Neural progenitor cell (in vitro differentiated cells): ENCODE data around the gene PCNX2.

Experiments
- CTCF ChIP-seq: fragments of 200-600 bp; sonication (generic); IDR thresholded peaks from 2 replicates; pipeline ENCODE4 v1.5.1; 2017; ENCODE audit warnings: antibody characterized with exemption, mild to moderate bottlenecking
- EZH2 ChIP-seq: fragments of 200-600 bp; sonication (generic); IDR thresholded peaks from 2 replicates; pipeline ENCODE4 v1.6.1; 2017; ENCODE audit warnings: antibody characterized with exemption, mild to moderate bottlenecking, moderate library complexity
- EZH2phosphoT487 ChIP-seq: fragments of 200-600 bp; sonication (generic); IDR thresholded peaks from 2 replicates; pipeline ENCODE4 v1.6.1; 2017; ENCODE audit warnings: antibody characterized with exemption

- TF ChIP-seq CTCF (no peak), EZH2 (no peak), EZH2phosphoT487 (no peak)
Observed at GRCh38 chr1:233060461-233060994, 235.0 kb downstream of the PCNX2 start.
